AG09319 (cell line): ENCODE results near the gene PRKAR1B.

Experiments
- DNase-seq: peaks from one replicate; pipeline ENCODE4 v3.0.0-alpha.2; 2010; ENCODE audit warnings: low read depth; ENCODE audit errors: extremely low read depth
- CTCF ChIP-seq: IDR thresholded peaks from 2 replicates; pipeline ENCODE4 v1.5.1; 2011; ENCODE audit warnings: low read depth, mild to moderate bottlenecking, inconsistent platforms, low read length, moderate library complexity

Gene PRKAR1B

GRCh38 chr7:633381-634018 is 93.6 kb downstream of the PRKAR1B start:
- TF ChIP-seq CTCF: no peak
- no peak for DNase-seq

- no peak for DNase-seq
- no peak for TF ChIP-seq CTCF
Measured at GRCh38 chr7:632831-633210, 94.3 kb downstream of the PRKAR1B start.

GRCh38 chr7:631964-632830 is 94.9 kb downstream of the PRKAR1B start:
- no peak for TF ChIP-seq CTCF
- no peak for DNase-seq

GRCh38 chr7:631291-631711 is 95.8 kb downstream of the PRKAR1B start:
- no peak for TF ChIP-seq CTCF

GRCh38 chr7:630539-630938 is 96.5 kb downstream of the PRKAR1B start:
- TF ChIP-seq CTCF: no peak
- DNase-seq: no peak

More at GRCh38 chr7:631291-631711, 95.8 kb downstream of the PRKAR1B start:
- no peak for DNase-seq

- DNase-seq: no peak
- TF ChIP-seq CTCF: no peak
Measured at GRCh38 chr7:630111-630511, 97.0 kb downstream of the PRKAR1B start.

GRCh38 chr7:628826-629225 is 98.3 kb downstream of the PRKAR1B start:
- no peak for TF ChIP-seq CTCF
- DNase-seq: no peak
